ENCODE measurements around the gene AIG1.

Gene AIG1

DNA sequence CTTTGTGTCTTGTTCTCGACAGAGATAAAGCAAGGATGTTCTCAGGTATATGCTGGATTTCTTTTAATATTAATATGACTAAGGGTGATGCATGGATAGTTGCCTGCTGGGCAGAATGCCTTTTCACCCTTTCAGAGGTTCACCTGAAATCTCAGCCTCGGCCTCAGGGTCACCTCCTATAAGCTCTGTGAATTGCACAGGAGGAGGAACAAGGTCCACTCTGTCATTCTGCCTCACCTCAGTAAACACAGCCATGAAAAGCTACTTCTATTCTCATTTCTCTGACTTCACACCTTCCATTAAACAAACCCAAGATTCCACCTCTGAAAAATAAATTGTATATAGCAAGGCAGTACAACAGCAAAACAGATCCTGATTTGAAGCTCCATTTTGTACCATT is 38.1 kb upstream of the AIG1 start:
- Histone ChIP-seq H3K36me3 (no peaks in the 10 kb centered on the region), H3K27ac (no peak overlapping the region), H3K27me3 (ENCODE audit: insufficient read depth, low read depth, severe bottlenecking) (no peaks in the 10 kb centered on the region), H3K4me3 (ENCODE audit: low read depth, low read length) (no peak overlapping the region), H3K9me3 (ENCODE audit: severe bottlenecking) (no peaks in the 10 kb centered on the region)
- DNase-seq: no peak
- TF ChIP-seq, protein P1, sequence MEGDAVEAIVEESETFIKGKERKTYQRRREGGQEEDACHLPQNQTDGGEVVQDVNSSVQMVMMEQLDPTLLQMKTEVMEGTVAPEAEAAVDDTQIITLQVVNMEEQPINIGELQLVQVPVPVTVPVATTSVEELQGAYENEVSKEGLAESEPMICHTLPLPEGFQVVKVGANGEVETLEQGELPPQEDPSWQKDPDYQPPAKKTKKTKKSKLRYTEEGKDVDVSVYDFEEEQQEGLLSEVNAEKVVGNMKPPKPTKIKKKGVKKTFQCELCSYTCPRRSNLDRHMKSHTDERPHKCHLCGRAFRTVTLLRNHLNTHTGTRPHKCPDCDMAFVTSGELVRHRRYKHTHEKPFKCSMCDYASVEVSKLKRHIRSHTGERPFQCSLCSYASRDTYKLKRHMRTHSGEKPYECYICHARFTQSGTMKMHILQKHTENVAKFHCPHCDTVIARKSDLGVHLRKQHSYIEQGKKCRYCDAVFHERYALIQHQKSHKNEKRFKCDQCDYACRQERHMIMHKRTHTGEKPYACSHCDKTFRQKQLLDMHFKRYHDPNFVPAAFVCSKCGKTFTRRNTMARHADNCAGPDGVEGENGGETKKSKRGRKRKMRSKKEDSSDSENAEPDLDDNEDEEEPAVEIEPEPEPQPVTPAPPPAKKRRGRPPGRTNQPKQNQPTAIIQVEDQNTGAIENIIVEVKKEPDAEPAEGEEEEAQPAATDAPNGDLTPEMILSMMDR (IDR thresholded peaks at IDR 0.05; ENCODE audit: low read depth, low read length): no peak

DNA sequence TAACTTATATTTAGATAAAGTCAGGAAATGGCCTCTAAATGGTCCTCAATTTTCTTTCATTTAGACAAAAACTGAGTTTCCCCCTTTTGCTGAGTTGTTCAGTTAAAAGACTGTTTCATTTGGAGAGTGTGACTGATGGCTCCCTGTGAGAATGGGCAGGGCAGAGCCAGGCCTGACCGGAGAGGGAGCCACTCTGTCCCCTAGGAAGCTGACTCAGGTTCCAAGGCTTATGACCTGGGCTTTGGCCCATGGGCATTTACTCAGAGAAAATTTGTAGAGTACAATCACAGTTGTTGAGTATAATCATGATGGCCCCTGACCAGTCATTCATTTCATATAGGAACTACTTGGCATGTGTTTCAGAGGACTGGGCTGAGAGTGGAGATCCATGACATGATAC is 37.0 kb upstream of the AIG1 start:
- no peak for DNase-seq
- Histone ChIP-seq H3K27ac (no peak overlapping the region), H3K27me3 (ENCODE audit: insufficient read depth, low read depth, severe bottlenecking) (no peaks in the 10 kb centered on the region), H3K4me3 (ENCODE audit: low read depth, low read length) (no peak overlapping the region), H3K36me3 (no peaks in the 10 kb centered on the region), H3K9me3 (ENCODE audit: severe bottlenecking) (no peaks in the 10 kb centered on the region)
- TF ChIP-seq, protein P1 (IDR thresholded peaks at IDR 0.05; ENCODE audit: low read depth, low read length): no peak

DNA sequence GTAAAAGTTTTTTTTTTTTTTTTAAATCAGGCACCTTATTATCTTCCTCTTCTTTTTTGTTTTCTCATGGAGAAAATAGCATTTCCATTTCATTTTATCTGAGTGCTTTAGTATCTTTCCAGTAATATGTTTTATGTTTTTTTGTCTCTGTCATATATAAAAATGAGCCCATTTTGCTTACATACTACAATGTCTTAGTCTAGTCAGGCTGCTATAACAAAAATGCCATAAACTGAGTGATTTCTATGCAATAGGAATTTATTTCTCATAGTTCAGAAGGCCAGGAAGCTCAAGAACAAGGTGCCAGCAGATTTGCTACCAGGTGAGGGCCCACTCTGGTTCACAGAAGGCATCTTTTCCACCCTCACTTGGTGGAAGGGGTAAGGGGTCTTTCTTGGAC is 35.7 kb upstream of the AIG1 start:
- TF ChIP-seq, protein P1 (IDR thresholded peaks at IDR 0.05; ENCODE audit: low read depth, low read length): no peak
- Histone ChIP-seq H3K4me3 (ENCODE audit: low read depth, low read length) (no peak overlapping the region), H3K27me3 (ENCODE audit: insufficient read depth, low read depth, severe bottlenecking) (no peaks in the 10 kb centered on the region), H3K36me3 (no peaks in the 10 kb centered on the region), H3K27ac (no peak overlapping the region), H3K9me3 (ENCODE audit: severe bottlenecking) (no peaks in the 10 kb centered on the region)
- no peak for DNase-seq

DNA sequence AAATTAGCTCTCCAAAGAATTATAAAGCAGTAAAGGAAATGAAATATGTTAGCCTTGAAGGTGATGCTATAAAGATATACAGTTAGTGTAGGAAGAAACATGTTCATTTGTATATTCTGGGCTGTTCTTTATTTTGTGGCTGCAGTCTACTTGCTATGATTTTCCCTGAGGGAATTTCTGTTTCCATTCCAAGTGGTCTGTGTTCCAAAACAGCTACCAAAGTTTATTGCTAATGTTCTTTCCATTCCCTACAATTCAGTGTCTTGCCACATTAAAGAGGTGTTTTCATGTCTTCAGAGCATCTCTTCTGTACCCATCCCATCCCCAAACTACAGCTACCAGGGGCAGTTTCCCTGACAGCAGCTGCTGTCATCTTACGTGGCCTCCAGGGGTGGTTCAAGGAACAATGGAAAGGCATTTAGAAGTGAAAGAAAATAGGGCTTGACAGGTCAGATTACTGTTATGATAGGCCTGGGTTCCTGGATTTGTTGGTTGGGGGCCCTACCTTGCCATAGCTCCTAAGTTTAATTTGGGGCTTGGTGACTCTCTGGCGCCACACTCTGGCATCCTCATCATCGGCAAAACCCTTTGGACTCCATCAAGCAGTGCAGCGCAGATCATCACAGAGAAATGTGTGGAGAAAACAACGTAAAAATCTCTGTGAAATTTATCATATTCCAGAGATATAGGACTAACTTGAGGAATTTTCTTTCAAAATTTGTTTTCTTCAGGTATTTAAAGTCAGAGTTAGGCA is 33.8 kb upstream of the AIG1 start:
- H3K9me3 ChIP-seq (ENCODE audit: severe bottlenecking): no peaks in the 10 kb centered on the region
- peak; percentile 52 for DNase-seq
- no peaks in the 10 kb centered on the region for H3K36me3 ChIP-seq
- H3K4me3 ChIP-seq (ENCODE audit: low read depth, low read length): no peak overlapping the region
- no peak overlapping the region for H3K27ac ChIP-seq
- TF ChIP-seq, protein P1 (IDR thresholded peaks at IDR 0.05; ENCODE audit: low read depth, low read length): peak; percentile 70
- no peaks in the 10 kb centered on the region for H3K27me3 ChIP-seq (ENCODE audit: insufficient read depth, low read depth, severe bottlenecking)

DNA sequence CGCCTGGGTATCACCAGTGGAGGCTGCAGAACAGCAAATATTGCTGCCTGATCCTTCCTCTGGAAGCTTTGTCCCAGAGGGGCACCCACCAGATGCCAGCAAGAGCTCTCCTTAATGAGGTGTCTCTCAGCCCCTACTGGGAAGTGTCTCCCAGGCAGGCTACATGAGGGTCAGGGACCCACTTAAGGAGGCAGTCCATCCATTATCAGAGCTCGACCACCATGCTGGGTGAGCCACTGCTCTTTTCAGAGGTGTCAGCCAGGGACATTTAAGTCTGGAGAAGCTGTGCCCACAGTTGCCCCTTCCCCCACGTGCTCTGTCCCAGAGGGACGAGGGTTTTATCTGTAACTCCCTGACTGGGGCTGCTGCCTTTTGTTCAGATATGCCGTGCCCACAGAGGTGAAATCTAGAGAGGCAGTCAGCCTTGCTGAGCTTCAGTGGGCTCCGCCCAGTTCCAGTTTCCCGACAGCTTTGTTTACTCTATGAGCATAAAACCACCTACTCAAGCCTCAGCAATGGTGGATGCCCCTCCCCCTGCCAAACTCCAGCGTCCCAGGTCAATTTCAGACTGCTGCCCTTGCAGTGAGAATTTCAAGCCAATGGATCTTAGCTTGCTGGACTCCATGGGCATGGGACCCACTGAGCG is 25.9 kb upstream of the AIG1 start:
- Histone ChIP-seq H3K9me3 (ENCODE audit: severe bottlenecking) (no peaks in the 10 kb centered on the region), H3K4me3 (ENCODE audit: low read depth, low read length) (no peak overlapping the region), H3K27ac (no peak overlapping the region), H3K27me3 (ENCODE audit: insufficient read depth, low read depth, severe bottlenecking) (no peaks in the 10 kb centered on the region), H3K36me3 (no peaks in the 10 kb centered on the region)
- no peak for DNase-seq
- TF ChIP-seq, protein P1 (IDR thresholded peaks at IDR 0.05; ENCODE audit: low read depth, low read length): no peak

All from WERI-Rb-1 (cell line).